GM21528 (cell line): ENCODE results near the gene TREML2.

ENCODE experiments used
- ATAC-seq: cut with Tn5 transposase; IDR thresholded peaks from one replicate; pipeline ENCODE4 v1.9.1; 2021; ENCODE audit warnings: mild to moderate bottlenecking, moderate library complexity; ENCODE audit not compliant: unreplicated experiment, low FRiP score

TREML2 gene

GRCh38 chr6:41181566-41181965, 19.4 kb downstream of the TREML2 start:
- no peak for ATAC-seq

- no peak for ATAC-seq
Measured at GRCh38 chr6:41179163-41179562, 21.8 kb downstream of the TREML2 start.

GRCh38 chr6:41177695-41178094, 23.3 kb downstream of the TREML2 start:
- no peak for ATAC-seq

GRCh38 chr6:41177287-41177686, 23.7 kb downstream of the TREML2 start:
- ATAC-seq: no peak

GRCh38 chr6:41176189-41176588, 24.8 kb downstream of the TREML2 start:
- ATAC-seq: no peak

- no peak for ATAC-seq
Measured at GRCh38 chr6:41175084-41175483, 25.9 kb downstream of the TREML2 start.

GRCh38 chr6:41174610-41175009, 26.3 kb downstream of the TREML2 start:
- ATAC-seq: no peak

GRCh38 chr6:41171908-41172307, 29.0 kb downstream of the TREML2 start:
- ATAC-seq: no peak

- ATAC-seq: no peak
Measured at GRCh38 chr6:41170547-41171160, 30.3 kb downstream of the TREML2 start.

- no peak for ATAC-seq
Measured at GRCh38 chr6:41167173-41167963, 33.6 kb downstream of the TREML2 start.

- ATAC-seq: no peak
Measured at GRCh38 chr6:41164551-41165120, 36.3 kb downstream of the TREML2 start.

GRCh38 chr6:41163419-41163717, 37.6 kb downstream of the TREML2 start:
- no peak for ATAC-seq

- no peak for ATAC-seq
Measured at GRCh38 chr6:41162687-41163418, 38.1 kb downstream of the TREML2 start, which contains the start of gene TREM2. TSS of gene TREM2 (minus strand) at chr6:41163116. CDS start at chr6:41163082, 34 bp downstream.

GRCh38 chr6:41161851-41162552, 38.9 kb downstream of the TREML2 start:
- no peak for ATAC-seq

- ATAC-seq: no peak
Measured at GRCh38 chr6:41161380-41161779, 39.6 kb downstream of the TREML2 start.

- ATAC-seq: no peak
Measured at GRCh38 chr6:41160933-41161332, 40.0 kb downstream of the TREML2 start.

- ATAC-seq: no peak
Measured at GRCh38 chr6:41159415-41160082, 41.4 kb downstream of the TREML2 start.

- no peak for ATAC-seq
Measured at GRCh38 chr6:41157323-41157722, 43.6 kb downstream of the TREML2 start.

- no peak for ATAC-seq
Measured at GRCh38 chr6:41156771-41157170, 44.2 kb downstream of the TREML2 start.

- no peak for ATAC-seq
Measured at GRCh38 chr6:41156001-41156400, 44.9 kb downstream of the TREML2 start.
